ENCODE results near the gene TMCC2.

TMCC2 gene

DNA sequence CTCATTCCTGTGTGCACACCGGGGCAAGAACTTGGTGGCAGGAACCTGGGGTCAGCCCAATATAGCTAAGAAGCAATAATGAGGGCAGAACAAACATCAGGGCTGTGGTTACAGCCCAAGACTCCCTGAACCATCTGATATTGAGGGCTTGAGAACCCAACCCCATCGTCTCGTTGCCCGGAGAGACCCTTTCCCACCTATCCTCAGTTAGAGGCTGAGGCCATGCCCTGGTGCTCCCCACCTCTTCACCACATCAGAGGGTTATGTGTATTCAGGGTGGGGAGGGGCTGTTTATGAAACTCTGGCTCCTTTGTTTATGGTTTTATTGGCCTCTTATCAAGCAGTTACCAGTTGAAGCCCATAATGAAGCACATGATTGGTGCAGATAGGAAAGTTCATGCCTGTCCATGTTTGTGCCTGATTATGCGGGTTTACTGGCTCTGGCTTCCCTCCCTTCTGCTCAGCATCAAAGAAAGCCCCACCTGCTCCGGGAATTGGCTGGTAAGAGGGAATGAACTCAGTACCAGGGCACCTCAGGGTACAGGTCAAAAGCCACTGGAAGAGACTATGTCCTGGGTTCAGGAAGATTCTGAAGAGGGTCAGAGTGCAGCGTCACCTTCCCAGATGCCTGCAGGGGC, 79.3 kb downstream of the TMCC2 start:
- DNase-seq: no peak

DNA sequence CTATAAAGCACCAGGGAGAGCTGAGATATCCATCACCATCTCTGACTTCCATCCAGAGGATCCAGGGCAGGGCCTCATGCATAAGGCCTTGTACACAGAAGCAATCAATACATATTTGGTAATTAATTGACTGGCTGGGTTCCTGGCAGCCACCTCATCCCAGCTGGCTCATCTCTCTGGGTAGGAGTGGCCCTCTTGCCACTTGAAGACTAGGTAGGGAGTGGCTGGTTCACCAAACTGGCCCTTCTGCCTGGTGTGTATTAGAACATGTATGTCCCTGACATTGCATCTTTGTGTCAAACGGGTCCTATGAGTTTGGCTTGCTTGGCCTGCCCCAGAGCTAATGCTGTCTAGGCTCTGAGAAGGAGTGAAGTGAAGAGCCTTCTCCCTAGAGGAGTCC, 82.0 kb downstream of the TMCC2 start:
- no peak for DNase-seq

GRCh38 chr1:205310976-205311704, 83.4 kb downstream of the TMCC2 start:
- no peak for DNase-seq

DNA sequence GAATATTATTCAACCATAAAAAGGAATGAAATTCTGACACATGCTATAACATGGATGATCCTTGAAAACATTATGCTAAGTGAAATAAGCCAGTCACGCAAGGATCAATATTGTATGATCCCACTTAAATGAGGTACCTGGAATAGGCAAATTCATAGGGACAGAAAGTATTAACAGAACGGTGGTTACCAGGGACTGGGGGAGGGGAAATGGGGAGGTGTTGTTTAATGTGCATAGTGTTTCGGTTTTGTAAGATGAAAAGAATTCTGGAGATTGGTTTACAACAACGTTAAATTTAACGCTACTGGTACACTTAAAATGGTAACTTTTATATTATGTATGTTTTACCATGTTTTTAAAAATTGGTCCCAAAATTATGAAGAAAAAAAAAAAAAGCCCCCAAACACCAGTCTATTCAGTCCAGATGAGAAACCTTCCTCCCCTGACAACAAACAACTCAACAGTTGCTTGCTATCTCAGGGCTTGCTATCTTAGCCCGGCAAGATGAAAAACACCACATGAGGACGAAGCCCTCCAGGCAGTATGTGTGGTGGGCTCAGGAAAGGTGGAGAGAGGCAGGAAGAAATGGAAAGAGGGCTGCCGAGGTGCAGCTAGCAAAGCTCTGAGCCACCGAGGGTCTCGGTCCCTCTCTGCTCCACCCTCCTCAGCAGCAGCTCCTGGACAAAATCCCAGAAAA, 85.3 kb downstream of the TMCC2 start:
- no peak for DNase-seq

DNA sequence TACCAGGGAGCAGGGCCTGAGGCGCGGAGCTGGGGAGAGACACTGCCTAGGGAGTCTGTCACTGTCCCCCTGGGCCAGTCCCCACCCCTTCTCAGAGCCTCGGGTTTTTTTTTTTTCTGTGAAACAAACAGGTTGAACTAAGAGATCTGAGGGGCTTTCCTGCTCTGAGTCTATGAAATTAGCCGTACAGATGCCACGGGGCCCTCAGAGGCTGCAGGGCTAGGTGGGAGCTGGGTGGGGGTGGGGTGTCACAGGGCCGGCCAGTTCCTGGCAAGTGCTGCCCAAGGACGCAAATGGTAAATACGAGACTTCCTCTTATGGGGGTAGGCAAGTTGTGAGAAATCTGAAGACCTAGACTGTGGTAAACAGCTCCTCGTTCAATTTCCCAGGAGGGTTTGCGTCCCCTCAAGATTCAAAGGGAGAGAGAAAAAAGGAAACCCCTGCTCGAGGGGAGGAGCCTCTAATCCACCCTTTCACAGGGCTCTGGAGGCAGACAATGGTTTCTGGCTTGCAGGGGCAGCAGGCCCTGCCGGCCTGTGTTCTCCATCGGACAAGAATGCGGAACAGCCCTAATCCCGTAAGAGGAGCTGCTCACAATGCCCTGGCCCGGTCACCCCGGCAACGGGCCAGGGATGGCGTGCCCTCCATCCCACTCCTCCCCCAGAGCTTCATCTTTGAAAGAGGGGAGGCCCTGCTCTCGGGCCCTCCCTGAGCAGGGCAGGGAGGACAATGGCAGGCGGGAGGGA, 86.0 kb downstream of the TMCC2 start:
- DNase-seq: no peak

DNA sequence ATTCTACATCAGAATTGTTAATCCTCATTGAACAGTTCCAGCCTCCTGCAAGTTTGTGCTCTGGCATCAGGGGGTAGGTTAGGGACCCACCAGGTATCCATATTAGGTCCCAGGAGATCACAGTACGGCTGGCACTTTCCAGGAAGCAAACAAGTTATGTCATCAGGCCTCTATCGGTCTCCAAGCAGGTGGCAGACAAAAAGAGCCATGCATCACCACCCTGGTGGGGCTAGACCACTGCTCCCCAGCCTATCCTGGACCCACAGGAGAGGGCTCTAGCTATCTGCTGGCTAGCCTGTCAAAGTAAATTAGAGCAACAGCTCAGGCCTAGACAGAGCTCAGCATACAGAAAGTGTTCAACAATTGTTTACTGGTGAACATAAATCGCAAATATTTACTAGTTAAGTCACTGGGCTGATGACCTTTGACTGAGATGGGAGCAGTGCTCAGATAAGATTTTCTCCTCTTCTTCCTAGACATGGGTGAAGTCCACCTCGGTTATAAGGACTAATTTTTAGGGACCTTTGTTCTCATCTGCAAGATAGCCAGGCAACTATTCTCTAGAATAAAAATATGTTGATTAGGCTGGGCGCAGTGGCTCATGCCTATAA, 87.4 kb downstream of the TMCC2 start:
- no peak for DNase-seq

DNA sequence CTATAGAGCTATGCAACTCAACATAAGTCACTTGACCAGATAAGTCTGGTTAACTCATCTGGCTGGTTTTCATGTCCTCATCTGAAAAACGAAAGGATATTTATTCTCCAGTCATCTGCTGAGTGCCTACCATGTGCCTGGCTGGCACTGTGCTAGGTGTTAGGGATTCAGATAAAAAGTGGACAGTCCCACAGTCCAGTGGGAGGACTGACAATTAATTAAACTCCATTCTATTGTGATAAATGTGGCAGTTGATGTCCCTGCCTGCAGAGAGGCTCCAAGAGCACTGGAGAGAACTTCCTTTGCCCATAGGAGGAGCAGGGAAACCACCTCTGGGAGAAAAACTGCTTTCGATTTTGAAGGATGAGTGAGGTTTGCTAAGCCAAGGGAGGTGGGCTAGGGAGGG, 88.4 kb downstream of the TMCC2 start:
- DNase-seq: no peak

GRCh38 chr1:205317311-205317917, 89.7 kb downstream of the TMCC2 start:
- DNase-seq: no peak

- no peak for DNase-seq
Observed at GRCh38 chr1:205318231-205318991, 90.7 kb downstream of the TMCC2 start.

- DNase-seq: no peak
Observed at GRCh38 chr1:205319081-205320018, 91.6 kb downstream of the TMCC2 start.

- DNase-seq: peak; percentile 79
Observed at GRCh38 chr1:205321162-205321958, 93.6 kb downstream of the TMCC2 start, which contains the start of gene NUAK2. Gene NUAK2 (minus strand): TSS chr1:205321745. CDS start chr1:205321628, 117 bp downstream.

- no peak for DNase-seq
Observed at GRCh38 chr1:205321959-205322283, 94.2 kb downstream of the TMCC2 start.
